ENCODE measurements around the gene BCAP29.

The BCAP29 gene

GRCh38 chr7:107641676-107642075 lies 61.6 kb downstream of the BCAP29 start:
- H2BK12ac ChIP-seq (ENCODE audit: low read length) = no peak overlapping the region
- H3K9ac ChIP-seq (ENCODE audit: low read length) = no peak overlapping the region
- no peaks in the 10 kb centered on the region for H3K79me2 ChIP-seq (ENCODE audit: control insufficient read depth, insufficient read depth, low read length, poor library complexity)
- H2BK120ac ChIP-seq (ENCODE audit: insufficient read depth, low read length, poor library complexity) = no peak overlapping the region
- H4K12ac ChIP-seq (ENCODE audit: low read depth, low read length) = no peak overlapping the region
- H3K27ac ChIP-seq (ENCODE audit: low read depth, low read length) = no peak overlapping the region
- H3K4ac ChIP-seq (ENCODE audit: low read depth, low read length) = no peak overlapping the region
- no peak overlapping the region for H2AK5ac ChIP-seq (ENCODE audit: low read length)
- H3K9me3 ChIP-seq (ENCODE audit: insufficient read depth, low read depth, low read length) = no peaks in the 10 kb centered on the region
- no peak for DNase-seq
- no peak overlapping the region for H4K8ac ChIP-seq (ENCODE audit: low read depth, low read length)
- no peaks in the 10 kb centered on the region for H3K79me1 ChIP-seq (ENCODE audit: low read length)
- H4K91ac ChIP-seq (ENCODE audit: low read depth, low read length) = no peak overlapping the region
- no peaks in the 10 kb centered on the region for H3K4me1 ChIP-seq (ENCODE audit: control insufficient read depth in 1 of 2, insufficient read depth in 2 of 2, low read length in 2 of 2)
- no peak overlapping the region for H3K4me2 ChIP-seq (ENCODE audit: low read length)
- H3K4me3 ChIP-seq (ENCODE audit: low read depth, low read length) = no peak overlapping the region
- H2AFZ ChIP-seq (ENCODE audit: insufficient read depth, low read length, poor library complexity) = no peak overlapping the region
- no CpG with 5 or more reads among the region's 1 CpG for WGBS (ENCODE audit: extremely low coverage, insufficient coverage, insufficient read length)
- no peak overlapping the region for H3K14ac ChIP-seq (ENCODE audit: low read length)
- no peaks in the 10 kb centered on the region for H3K36me3 ChIP-seq (ENCODE audit: control insufficient read depth in 1 of 2, insufficient read depth in 2 of 2, low read length in 2 of 2)
- H3K27me3 ChIP-seq (ENCODE audit: insufficient read depth, low read length) = no peaks in the 10 kb centered on the region
- H3K18ac ChIP-seq (ENCODE audit: low read length) = no peak overlapping the region
- H3K23ac ChIP-seq (ENCODE audit: low read length) = no peak overlapping the region
- H2BK5ac ChIP-seq (ENCODE audit: low read depth, low read length, poor library complexity) = no peak overlapping the region

GRCh38 chr7:107642501-107642900 lies 62.5 kb downstream of the BCAP29 start:
- Histone ChIP-seq H3K27ac (ENCODE audit: low read depth, low read length) (no peak overlapping the region), H3K14ac (ENCODE audit: low read length) (no peak overlapping the region), H4K91ac (ENCODE audit: low read depth, low read length) (no peak overlapping the region), H3K4me2 (ENCODE audit: low read length) (no peak overlapping the region), H3K18ac (ENCODE audit: low read length) (no peak overlapping the region), H2BK5ac (ENCODE audit: low read depth, low read length, poor library complexity) (no peak overlapping the region), H3K4me1 (ENCODE audit: control insufficient read depth in 1 of 2, insufficient read depth in 2 of 2, low read length in 2 of 2) (no peaks in the 10 kb centered on the region), H3K23ac (ENCODE audit: low read length) (no peak overlapping the region), H2AK5ac (ENCODE audit: low read length) (no peak overlapping the region), H3K9ac (ENCODE audit: low read length) (no peak overlapping the region), H3K4ac (ENCODE audit: low read depth, low read length) (no peak overlapping the region), H4K8ac (ENCODE audit: low read depth, low read length) (no peak overlapping the region), H3K36me3 (ENCODE audit: control insufficient read depth in 1 of 2, insufficient read depth in 2 of 2, low read length in 2 of 2) (no peaks in the 10 kb centered on the region), H2BK120ac (ENCODE audit: insufficient read depth, low read length, poor library complexity) (no peak overlapping the region), H3K9me3 (ENCODE audit: insufficient read depth, low read depth, low read length) (no peaks in the 10 kb centered on the region), H4K12ac (ENCODE audit: low read depth, low read length) (no peak overlapping the region), H2AFZ (ENCODE audit: insufficient read depth, low read length, poor library complexity) (no peak overlapping the region), H3K79me1 (ENCODE audit: low read length) (no peaks in the 10 kb centered on the region), H3K79me2 (ENCODE audit: control insufficient read depth, insufficient read depth, low read length, poor library complexity) (no peaks in the 10 kb centered on the region), H3K27me3 (ENCODE audit: insufficient read depth, low read length) (no peaks in the 10 kb centered on the region), H3K4me3 (ENCODE audit: low read depth, low read length) (no peak overlapping the region), H2BK12ac (ENCODE audit: low read length) (no peak overlapping the region)
- WGBS (ENCODE audit: extremely low coverage, insufficient coverage, insufficient read length) = no CpG with 5 or more reads among the region's 4 CpGs
- DNase-seq = no peak

- H3K79me2 ChIP-seq (ENCODE audit: control insufficient read depth, insufficient read depth, low read length, poor library complexity) = no peaks in the 10 kb centered on the region
- no peak overlapping the region for H3K4ac ChIP-seq (ENCODE audit: low read depth, low read length)
- no peak overlapping the region for H3K4me2 ChIP-seq (ENCODE audit: low read length)
- no peaks in the 10 kb centered on the region for H3K27me3 ChIP-seq (ENCODE audit: insufficient read depth, low read length)
- no peak overlapping the region for H2BK120ac ChIP-seq (ENCODE audit: insufficient read depth, low read length, poor library complexity)
- no peak overlapping the region for H2BK5ac ChIP-seq (ENCODE audit: low read depth, low read length, poor library complexity)
- no peaks in the 10 kb centered on the region for H3K79me1 ChIP-seq (ENCODE audit: low read length)
- no peaks in the 10 kb centered on the region for H3K36me3 ChIP-seq (ENCODE audit: control insufficient read depth in 1 of 2, insufficient read depth in 2 of 2, low read length in 2 of 2)
- no peak for DNase-seq
- no peak overlapping the region for H4K8ac ChIP-seq (ENCODE audit: low read depth, low read length)
- H3K9me3 ChIP-seq (ENCODE audit: insufficient read depth, low read depth, low read length) = no peaks in the 10 kb centered on the region
- WGBS (ENCODE audit: extremely low coverage, insufficient coverage, insufficient read length) = no CpG with 5 or more reads among the region's 1 CpG
- H3K23ac ChIP-seq (ENCODE audit: low read length) = no peak overlapping the region
- H3K27ac ChIP-seq (ENCODE audit: low read depth, low read length) = no peak overlapping the region
- H2AK5ac ChIP-seq (ENCODE audit: low read length) = no peak overlapping the region
- H4K91ac ChIP-seq (ENCODE audit: low read depth, low read length) = no peak overlapping the region
- no peaks in the 10 kb centered on the region for H3K4me1 ChIP-seq (ENCODE audit: control insufficient read depth in 1 of 2, insufficient read depth in 2 of 2, low read length in 2 of 2)
- no peak overlapping the region for H4K12ac ChIP-seq (ENCODE audit: low read depth, low read length)
- no peak overlapping the region for H3K18ac ChIP-seq (ENCODE audit: low read length)
- H2AFZ ChIP-seq (ENCODE audit: insufficient read depth, low read length, poor library complexity) = no peak overlapping the region
- H3K14ac ChIP-seq (ENCODE audit: low read length) = no peak overlapping the region
- H2BK12ac ChIP-seq (ENCODE audit: low read length) = no peak overlapping the region
- H3K4me3 ChIP-seq (ENCODE audit: low read depth, low read length) = no peak overlapping the region
- H3K9ac ChIP-seq (ENCODE audit: low read length) = no peak overlapping the region
These were observed 63.4 kb downstream of the BCAP29 start for GRCh38 chr7:107643407-107643806.

- Histone ChIP-seq H4K8ac (ENCODE audit: low read depth, low read length) (no peak overlapping the region), H4K12ac (ENCODE audit: low read depth, low read length) (no peak overlapping the region), H3K36me3 (ENCODE audit: control insufficient read depth in 1 of 2, insufficient read depth in 2 of 2, low read length in 2 of 2) (no peaks in the 10 kb centered on the region), H3K79me1 (ENCODE audit: low read length) (no peaks in the 10 kb centered on the region), H3K4me1 (ENCODE audit: control insufficient read depth in 1 of 2, insufficient read depth in 2 of 2, low read length in 2 of 2) (no peaks in the 10 kb centered on the region), H2BK12ac (ENCODE audit: low read length) (no peak overlapping the region), H3K9ac (ENCODE audit: low read length) (no peak overlapping the region), H4K91ac (ENCODE audit: low read depth, low read length) (no peak overlapping the region), H3K79me2 (ENCODE audit: control insufficient read depth, insufficient read depth, low read length, poor library complexity) (no peaks in the 10 kb centered on the region), H3K4me3 (ENCODE audit: low read depth, low read length) (no peak overlapping the region), H2BK5ac (ENCODE audit: low read depth, low read length, poor library complexity) (no peak overlapping the region), H3K9me3 (ENCODE audit: insufficient read depth, low read depth, low read length) (no peaks in the 10 kb centered on the region), H3K14ac (ENCODE audit: low read length) (no peak overlapping the region), H3K4me2 (ENCODE audit: low read length) (no peak overlapping the region), H3K27ac (ENCODE audit: low read depth, low read length) (no peak overlapping the region), H3K18ac (ENCODE audit: low read length) (no peak overlapping the region), H3K23ac (ENCODE audit: low read length) (no peak overlapping the region), H2AK5ac (ENCODE audit: low read length) (no peak overlapping the region), H3K27me3 (ENCODE audit: insufficient read depth, low read length) (no peaks in the 10 kb centered on the region), H2AFZ (ENCODE audit: insufficient read depth, low read length, poor library complexity) (no peak overlapping the region), H3K4ac (ENCODE audit: low read depth, low read length) (no peak overlapping the region), H2BK120ac (ENCODE audit: insufficient read depth, low read length, poor library complexity) (no peak overlapping the region)
- DNase-seq = no peak
- WGBS (ENCODE audit: extremely low coverage, insufficient coverage, insufficient read length) = no CpG with 5 or more reads among the region's 1 CpG
These were observed 63.9 kb downstream of the BCAP29 start for GRCh38 chr7:107643938-107644308.

All from trophoblast cell (in vitro differentiated cells and primary cell).